NCI-H1048 (cell line): ENCODE data around the gene NOD1.

ENCODE experiments used
- DNase-seq: peaks from one replicate; lab custom pipeline; 2025; lab: John Stamatoyannopoulos, UW

NOD1 gene

DNA sequence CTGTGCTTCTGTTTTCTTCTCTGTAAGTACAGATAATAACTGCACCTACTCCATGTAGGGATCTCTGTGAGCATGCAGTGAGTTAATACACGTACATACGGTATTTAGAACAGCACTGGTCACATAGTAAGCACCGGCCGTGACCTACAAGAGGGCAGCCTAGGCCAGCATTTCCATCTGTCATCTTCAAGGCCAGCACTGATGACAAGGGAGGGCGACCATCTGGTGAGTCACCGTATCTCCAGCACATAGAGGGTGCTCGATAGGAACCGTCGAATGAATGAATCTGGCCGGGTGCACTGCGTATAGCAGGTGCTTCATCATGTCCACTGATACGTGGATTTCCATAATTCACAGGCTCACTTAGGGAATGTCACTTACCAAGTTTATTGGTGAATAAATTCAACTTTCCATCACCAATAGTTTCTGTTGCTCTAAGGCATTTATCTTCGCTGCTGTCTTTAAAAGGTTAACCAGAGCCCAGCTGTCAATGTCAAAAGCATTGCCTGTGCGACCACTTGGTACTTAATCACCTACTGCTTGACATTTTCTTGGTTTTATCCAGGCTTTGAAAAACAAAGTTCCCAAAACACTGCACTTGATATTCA lies 8.3 kb downstream of the NOD1 start:
- no peak for DNase-seq

DNA sequence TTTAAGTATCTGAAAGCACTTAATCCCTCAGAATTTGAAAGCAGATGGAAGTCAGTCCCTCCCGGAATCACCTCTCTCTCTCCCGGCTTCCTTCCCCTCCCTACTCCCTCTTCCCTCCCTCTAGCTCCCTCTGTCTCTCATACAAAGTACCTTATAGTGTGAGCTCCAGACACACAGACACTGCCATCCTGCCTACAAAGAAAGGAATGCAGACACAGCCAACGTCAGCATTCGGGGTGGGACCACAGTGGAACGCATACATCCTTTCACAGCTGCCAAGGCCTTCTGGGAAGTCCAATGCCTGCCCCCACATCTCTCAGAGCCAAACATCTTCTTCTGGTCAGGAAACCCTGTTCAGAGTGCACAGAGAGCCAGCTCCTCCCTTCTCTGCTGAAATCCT lies 9.3 kb downstream of the NOD1 start:
- DNase-seq, result no peak

GRCh38 chr7:30468791-30469190 lies 9.8 kb downstream of the NOD1 start:
- DNase-seq, result no peak

GRCh38 chr7:30468041-30468440 lies 10.5 kb downstream of the NOD1 start:
- DNase-seq, result no peak

GRCh38 chr7:30467271-30467670 lies 11.3 kb downstream of the NOD1 start:
- DNase-seq, result no peak

DNA sequence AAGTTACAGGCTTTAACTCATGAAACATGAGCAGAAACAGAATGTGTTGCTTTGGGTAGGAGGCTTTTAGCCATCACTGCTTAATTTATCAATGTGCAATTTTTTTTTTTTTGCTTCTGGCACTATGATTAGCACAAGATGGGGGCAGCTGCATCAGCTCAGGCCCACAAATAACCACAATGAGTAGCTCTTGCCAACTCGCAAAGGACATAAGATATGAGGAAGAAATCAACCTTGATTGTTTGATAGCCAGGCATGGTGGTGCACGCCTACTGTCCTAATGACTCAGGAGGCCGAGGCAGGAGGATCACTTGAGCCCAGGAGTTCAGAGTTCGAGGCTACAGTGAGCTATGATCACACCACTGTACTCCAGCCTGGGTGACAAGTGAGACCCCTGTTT lies 12.3 kb downstream of the NOD1 start:
- no peak for DNase-seq

DNA sequence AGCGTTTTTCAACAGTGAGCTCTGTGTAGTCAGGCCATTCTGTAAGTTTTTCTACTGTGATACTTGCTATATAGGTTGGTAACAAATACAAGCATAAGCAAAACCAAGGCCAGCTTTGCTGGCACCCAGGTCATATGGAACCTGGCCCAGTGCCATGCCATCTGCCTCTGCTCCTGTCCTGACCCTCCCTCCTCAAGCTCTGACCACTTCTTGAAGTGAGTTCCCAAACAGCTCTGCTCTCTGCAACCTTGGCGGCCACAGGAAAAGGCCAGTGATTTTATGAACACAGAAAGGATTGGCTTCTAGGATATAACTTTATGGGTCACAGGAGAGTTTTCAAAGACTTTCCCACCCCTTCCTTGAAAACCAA lies 12.8 kb downstream of the NOD1 start:
- no peak for DNase-seq

- no peak for DNase-seq
These were observed 13.4 kb downstream of the NOD1 start for GRCh38 chr7:30465046-30465810.

DNA sequence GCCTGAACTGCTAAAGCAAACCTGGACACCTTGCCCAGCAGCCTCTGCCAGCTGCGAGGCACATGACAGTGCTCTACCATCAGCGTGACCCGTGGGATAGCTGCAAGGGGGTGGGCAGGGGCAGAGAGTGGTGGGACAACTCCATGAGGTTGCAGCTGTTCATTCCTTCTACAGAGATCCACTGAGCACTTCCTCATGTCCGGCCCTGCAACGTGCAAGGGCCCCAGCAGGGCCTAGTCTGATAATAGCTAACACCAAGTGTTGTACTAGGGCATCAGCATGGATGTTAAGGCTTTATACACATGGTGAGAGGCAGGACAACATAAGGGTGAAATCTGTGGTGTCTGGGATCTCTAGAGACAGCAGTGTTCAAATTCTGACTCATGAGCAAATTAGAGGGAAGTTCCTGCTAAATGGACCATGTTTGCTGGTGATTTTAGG lies 14.3 kb downstream of the NOD1 start:
- DNase-seq, result no peak

DNA sequence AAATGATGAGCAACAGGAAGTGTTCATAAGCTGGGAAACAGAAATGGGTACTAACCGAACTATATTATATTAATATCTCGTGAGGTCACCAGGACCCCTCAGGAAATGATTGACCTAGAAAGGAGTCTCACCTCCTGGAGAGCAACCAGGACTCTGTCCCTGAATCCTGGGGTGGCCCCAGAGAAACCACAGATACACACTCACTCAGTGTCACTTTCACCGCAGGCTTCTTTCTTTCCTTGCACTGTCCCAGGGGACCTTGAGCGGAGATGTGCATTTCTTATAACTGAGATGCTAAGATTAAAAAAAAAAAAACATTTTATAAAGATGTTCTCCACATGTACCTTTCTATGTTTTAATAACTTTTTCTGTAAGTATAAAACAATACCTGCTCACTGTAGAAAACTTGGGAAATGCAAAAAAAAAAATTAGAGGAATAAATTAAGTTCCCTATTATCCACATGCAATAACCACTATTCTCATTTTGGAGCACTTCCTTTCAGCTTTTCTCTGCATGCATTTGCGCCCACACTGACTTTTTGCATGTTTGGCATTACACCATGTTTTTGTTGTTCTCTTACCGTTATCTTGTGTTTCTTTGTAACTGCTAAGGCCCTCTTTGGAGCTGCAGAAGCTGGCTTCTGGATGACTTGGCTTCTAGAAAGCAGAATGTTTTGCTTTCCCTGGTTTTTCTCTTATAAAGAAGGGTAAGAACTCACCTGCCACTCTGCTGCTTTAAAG lies 15.0 kb downstream of the NOD1 start:
- no peak for DNase-seq

DNA sequence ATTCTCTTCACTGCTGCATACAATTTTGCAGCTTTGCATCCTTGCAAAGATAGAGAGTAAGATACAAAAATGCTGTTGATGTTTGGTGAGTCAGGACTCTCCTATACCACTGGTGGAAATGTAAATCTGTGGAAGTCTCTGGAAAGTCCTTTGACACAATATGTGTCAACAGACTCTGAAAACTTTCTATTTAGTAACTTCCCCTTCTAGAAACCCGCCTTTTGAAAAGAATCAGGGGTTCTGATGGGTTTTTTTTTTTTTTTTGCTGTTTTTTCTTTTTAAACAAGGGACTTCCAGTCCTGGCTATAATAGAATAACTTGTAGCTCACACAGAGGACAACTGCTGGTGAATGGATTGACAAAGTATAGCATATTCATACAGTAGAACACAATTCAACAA lies 16.4 kb downstream of the NOD1 start:
- DNase-seq, result no peak

DNA sequence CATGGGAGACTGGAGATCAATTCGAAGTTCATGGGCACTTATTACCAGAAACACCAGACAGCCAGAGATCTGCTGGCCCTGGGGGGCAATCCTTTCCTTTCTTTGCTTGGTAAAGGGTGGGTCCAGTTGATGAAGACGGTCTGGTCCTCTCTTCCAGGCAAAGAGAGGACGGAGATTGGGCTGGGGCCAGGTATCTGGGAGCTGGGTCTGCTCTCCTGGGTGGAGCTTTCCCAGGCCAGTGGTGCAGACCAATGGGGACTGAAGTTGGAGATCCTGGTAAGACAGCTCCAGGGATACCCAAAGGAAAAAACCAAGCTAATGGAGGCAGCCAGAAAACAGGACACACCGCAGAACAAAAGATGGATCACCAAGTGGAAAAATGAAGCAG lies 18.3 kb downstream of the NOD1 start:
- DNase-seq, result no peak

GRCh38 chr7:30459591-30460245 lies 18.9 kb downstream of the NOD1 start:
- no peak for DNase-seq

DNA sequence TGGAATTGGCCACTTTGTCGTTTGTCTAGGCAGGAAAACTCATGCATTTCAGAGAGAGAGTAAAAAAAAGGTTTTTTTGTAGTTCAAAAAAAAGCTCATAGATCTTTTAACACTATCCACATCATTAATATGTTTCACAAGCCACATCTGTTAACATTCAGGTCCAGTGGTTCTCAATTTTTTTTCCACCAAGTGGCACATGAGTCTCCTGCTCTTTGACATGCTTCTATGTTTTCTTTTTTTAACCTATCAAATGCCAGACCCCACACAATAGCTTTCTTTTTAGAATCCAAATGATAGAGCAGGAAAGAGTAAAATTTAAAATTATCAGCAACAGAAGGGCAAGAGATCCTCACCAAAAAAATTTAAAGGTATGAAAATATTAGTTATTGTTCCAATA lies 20.3 kb downstream of the NOD1 start:
- DNase-seq, result no peak

DNA sequence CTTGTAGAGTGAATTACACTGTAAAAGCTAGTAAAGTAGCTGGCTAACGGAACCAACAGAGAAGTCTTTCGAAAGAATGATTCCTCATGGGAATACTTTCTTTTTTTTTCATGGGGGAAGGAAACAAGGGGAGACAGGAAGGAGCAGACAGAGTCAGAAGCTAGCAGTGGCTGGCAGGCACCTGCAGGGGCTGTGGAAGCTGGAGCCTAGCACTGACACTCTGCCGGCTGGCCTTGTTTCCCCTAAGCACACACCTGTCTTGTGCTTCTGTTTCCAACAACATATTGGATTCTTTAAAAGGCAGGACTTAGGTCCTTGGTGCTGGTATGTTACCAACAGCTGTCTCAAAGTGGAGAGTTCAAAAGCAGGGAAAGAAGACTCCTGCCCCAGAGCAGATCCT lies 24.7 kb downstream of the NOD1 start:
- DNase-seq, result no peak

DNA sequence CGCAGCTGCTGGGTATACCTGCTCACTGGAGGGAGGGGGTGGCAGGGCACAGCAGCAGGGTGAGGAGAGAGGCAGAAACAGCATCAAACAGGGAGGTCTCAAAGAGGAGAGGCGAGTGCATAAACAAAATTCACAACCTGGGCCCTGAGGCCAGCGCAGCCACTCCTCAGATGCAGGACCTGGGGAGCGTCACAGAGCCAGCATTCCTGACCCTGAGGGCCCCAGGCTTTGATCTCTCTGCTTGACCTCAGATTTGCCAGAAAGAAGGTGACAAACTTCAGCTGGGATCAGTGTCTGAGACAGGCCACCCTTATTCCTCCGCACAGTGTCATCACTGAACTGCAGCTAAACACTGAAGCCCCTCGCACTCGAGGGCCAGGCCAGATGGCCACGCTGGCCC lies 25.6 kb downstream of the NOD1 start:
- DNase-seq, result no peak

DNA sequence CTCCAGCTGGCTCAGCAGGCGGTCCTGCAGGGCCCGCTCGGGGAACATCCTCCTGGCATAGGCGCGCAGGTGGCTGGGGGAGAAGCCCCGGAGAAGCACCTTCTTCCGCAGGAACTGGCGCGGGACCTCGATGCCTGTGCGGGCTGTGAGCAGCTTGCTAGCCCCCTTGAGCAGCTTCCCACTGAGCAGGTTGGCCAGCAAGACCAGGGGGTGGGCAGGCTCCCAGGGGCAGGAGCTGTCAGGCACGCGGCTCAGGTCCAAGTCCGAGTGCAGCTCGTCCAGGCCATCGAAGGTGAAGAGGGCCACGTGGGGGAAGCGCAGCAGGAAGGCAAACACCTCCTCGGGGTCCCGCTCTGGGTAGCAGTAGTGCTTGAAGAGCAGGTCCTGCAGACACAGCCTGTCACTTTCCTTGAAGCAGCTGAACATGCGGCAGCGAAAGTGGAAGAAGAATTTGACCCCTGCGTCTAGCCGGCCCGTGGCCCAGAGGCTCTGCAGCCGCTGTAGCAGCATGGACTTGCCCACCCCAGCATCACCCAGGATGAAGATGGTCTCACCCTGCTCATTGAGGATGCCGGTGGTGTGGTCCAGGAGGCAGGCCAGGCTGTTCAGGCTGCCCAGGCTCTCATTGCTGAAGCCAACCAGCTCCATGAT lies 26.2 kb downstream of the NOD1 start:
- no peak for DNase-seq

- DNase-seq, result no peak
These were observed 26.9 kb downstream of the NOD1 start for GRCh38 chr7:30451539-30452279.

- DNase-seq, result no peak
These were observed 27.5 kb downstream of the NOD1 start for GRCh38 chr7:30450983-30451497.

DNA sequence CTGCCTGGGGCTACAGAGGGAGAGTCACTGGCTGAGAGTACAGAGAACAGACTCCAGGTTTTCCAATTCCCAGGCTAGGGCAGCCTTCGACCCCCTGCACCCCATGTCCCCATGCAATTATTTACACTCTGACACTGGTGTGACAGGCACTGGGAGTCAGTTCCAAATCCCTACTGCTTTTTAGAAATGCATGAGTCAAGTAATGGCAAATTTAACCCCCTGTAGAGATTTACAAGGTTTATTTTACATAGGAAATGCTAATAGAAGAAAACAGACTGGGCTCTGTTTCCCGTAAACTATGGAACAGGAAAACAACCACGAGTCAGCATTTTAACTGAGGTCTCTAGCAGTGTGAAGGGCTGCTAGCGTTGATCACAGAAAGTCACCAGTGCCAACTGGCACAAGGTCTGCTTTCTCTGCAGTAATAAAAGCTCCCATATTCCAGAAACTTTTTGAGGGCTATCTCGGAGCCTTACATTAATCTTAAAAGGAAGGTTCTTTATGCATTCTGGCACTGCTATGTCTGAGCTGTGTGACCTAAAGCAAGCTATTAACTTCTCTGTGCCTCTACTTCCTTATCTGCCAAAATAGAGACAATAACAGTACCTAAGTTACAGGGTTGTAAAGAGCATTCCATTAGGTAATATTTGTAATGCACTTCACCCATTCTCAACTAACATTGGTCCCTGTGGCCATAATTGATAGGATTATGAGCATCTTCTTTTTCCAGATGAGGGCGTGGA lies 28.2 kb downstream of the NOD1 start:
- DNase-seq, result no peak
